Keratinocyte (primary cell): ENCODE results near the gene CDC16.

Experiments
- CTCF ChIP-seq, 3 experiments: IDR thresholded peaks in 1 of 3; conservative IDR thresholded peaks in 1 of 3; optimal IDR thresholded peaks in 1 of 3; 2 replicates in 2 of 3; 3 replicates in 1 of 3; pipeline versions ENCODE3 to v1.5.1; 2011; ENCODE audit warnings: low read length in 3 of 3, mild to moderate bottlenecking in 3 of 3, moderate library complexity in 2 of 3, control low read depth in 1 of 3, inconsistent platforms in 1 of 3; ENCODE audit not compliant: insufficient read depth in 2 of 3; ENCODE audit errors: extremely low read depth in 1 of 3
- EZH2 ChIP-seq: IDR thresholded peaks from one replicate; pipeline ENCODE4 v1.6.1; 2012; ENCODE audit warnings: inconsistent platforms, mild to moderate bottlenecking, low read length, moderate library complexity

DNA sequence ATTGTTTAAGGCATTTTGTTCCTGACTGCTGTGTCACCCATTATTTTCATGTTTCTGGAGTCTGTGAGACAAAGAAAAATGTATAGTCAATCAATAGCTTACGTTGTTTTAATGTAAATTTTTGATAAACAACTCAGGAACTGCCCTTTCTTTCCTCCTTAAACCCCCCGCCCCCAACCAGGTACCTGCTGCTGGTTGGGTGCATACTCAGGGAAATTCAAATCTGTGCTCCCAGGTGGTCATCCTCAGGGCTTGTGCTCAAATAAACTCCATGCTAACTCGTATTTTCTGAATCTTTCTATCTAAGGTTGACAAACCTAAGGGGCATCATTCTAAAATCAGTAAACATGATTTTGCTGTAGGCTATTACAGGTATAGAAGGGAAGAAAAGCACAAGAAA lies 4.1 kb upstream of the CDC16 start:
- TF ChIP-seq CTCF (optimal IDR thresholded peaks at IDR 0.05 in 1 of 3, IDR thresholded peaks at IDR 0.05 in 1 of 3, conservative IDR thresholded peaks at IDR 0.05 in 1 of 3; ENCODE audit: extremely low read depth in 1 of 3, insufficient read depth in 2 of 3, low read length in 3 of 3) (no peak), EZH2 (no peak)
